MM.1S (cell line): ENCODE measurements around the gene SPAM1.

Experiments
- CTCF ChIP-seq: fragments of 300-600 bp; sonication (generic); IDR thresholded peaks from 2 replicates; pipeline ENCODE4 v1.5.1; 2016; ENCODE audit warnings: antibody characterized with exemption, low read length, mixed read lengths
- EZH2 ChIP-seq: fragments of 300-600 bp; sonication (generic); optimal IDR thresholded peaks from 2 replicates; pipeline ENCODE3; 2017; ENCODE audit warnings: low read depth, mild to moderate bottlenecking, antibody characterized with exemption, low read length, mixed read lengths
- EZH2phosphoT487 ChIP-seq: fragments of 300-600 bp; sonication (generic); IDR thresholded peaks from 2 replicates; pipeline ENCODE4 v1.6.1; 2018; ENCODE audit warnings: antibody characterized with exemption, low read length

DNA sequence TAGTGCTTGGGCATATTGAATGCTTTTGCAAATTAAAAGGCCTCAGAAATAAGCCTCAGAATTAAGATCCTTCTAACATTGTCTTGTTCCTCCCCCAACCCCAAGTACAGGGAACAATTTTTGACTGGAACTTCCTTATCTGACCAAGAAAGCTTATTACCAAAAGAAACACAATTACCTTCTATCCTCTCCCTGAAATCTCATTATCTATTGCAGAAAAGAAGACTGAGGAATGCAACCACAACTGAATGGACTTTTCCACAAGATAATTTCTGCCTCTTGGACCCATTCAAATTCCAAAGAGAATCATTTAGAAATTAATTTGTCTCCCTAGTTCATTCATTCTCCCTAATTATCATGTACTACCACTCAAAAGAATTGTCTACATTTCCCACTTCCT lies 36.8 kb upstream of the SPAM1 start:
- TF ChIP-seq CTCF (no peak), EZH2phosphoT487 (no peak), EZH2 (no peak)
